ENCODE results near the gene DPEP3. TPM values are rescaled to one million over a fixed set of nuclear protein-coding genes. Genes with fewer than 3 reads are reported as not detected.

The DPEP3 gene
- total and polyA plus RNA-seq, 2 donors from 2014 or later = 0.19 TPM; not detected in 1

GRCh38 chr16:67944690-67945391, 35.5 kb downstream of the DPEP3 start:
- Histone ChIP-seq H3K36me3 (ENCODE audit: control insufficient read depth in 2 of 3, insufficient read depth in 3 of 3, low read length in 3 of 3) (peaks cover 0 to 40% (median 9%) of the 10 kb centered on the region in 3 donors), H3K4me3 (ENCODE audit: low read length in 3 of 3) (no peak overlapping the region), H3K27ac (ENCODE audit: low read depth in 2 of 2, low read length in 2 of 2) (no peak overlapping the region), H3K9me3 (ENCODE audit: control insufficient read depth in 2 of 3, insufficient read depth in 1 of 3, low read length in 3 of 3) (no peaks in the 10 kb centered on the region), H3K27me3 (ENCODE audit: control insufficient read depth, insufficient read depth, low read length) (no peaks in the 10 kb centered on the region), H3K9ac (ENCODE audit: low read length in 3 of 3) (no peak overlapping the region), H3K4me1 (ENCODE audit: control insufficient read depth in 2 of 3, insufficient read depth in 2 of 3, low read depth in 1 of 3, low read length in 3 of 3) (peaks cover 0 to 6% (median 0%) of the 10 kb centered on the region in 3 donors)
- FAIRE-seq (no peak), DNase-seq (no peak)
- intact Hi-C loops (cut with DNase I) = no loop called here
- TF ChIP-seq CTCF (IDR thresholded peaks at IDR 0.05; ENCODE audit: borderline replicate concordance, extremely low read depth, insufficient read depth) = no peak

GRCh38 chr16:67943619-67944504, 36.4 kb downstream of the DPEP3 start, which contains the start of gene LCAT:
LCAT (minus strand) TSS chr16:67944120; CDS start chr16:67944101, 19 bp downstream.
- TF ChIP-seq CTCF (IDR thresholded peaks at IDR 0.05; ENCODE audit: borderline replicate concordance, extremely low read depth, insufficient read depth) = no peak
- Histone ChIP-seq H3K27ac (ENCODE audit: low read depth in 2 of 2, low read length in 2 of 2) (no peak within 1 kb of the TSS), H3K36me3 (ENCODE audit: control insufficient read depth in 2 of 3, insufficient read depth in 3 of 3, low read length in 3 of 3) (peaks cover 0 to 38% (median 9%) of the 10 kb centered on the region in 3 donors), H3K4me3 (ENCODE audit: low read length in 3 of 3) (no peak within 1 kb of the TSS), H3K4me1 (ENCODE audit: control insufficient read depth in 2 of 3, insufficient read depth in 2 of 3, low read depth in 1 of 3, low read length in 3 of 3) (peaks cover 0 to 9% (median 0%) of the 10 kb centered on the region in 3 donors), H3K9ac (ENCODE audit: low read length in 3 of 3) (no peak within 1 kb of the TSS), H3K27me3 (ENCODE audit: control insufficient read depth, insufficient read depth, low read length) (no peaks in the 10 kb centered on the region), H3K9me3 (ENCODE audit: control insufficient read depth in 2 of 3, insufficient read depth in 1 of 3, low read length in 3 of 3) (no peaks in the 10 kb centered on the region)
- DNase-seq (peak in 1 of 5 donors; percentile 88), FAIRE-seq (no peak)
- intact Hi-C loops (cut with DNase I) = no loop called here

GRCh38 chr16:67943256-67943618, 37.1 kb downstream of the DPEP3 start:
- intact Hi-C loops (cut with DNase I) = no loop called here
- H3K9ac ChIP-seq (ENCODE audit: low read length in 3 of 3) = no peak overlapping the region
- no peak overlapping the region for H3K4me3 ChIP-seq (ENCODE audit: low read length in 3 of 3)
- peaks cover 0 to 9% (median 0%) of the 10 kb centered on the region in 3 donors for H3K4me1 ChIP-seq (ENCODE audit: control insufficient read depth in 2 of 3, insufficient read depth in 2 of 3, low read depth in 1 of 3, low read length in 3 of 3)
- FAIRE-seq = no peak
- no peak for TF ChIP-seq CTCF (IDR thresholded peaks at IDR 0.05; ENCODE audit: borderline replicate concordance, extremely low read depth, insufficient read depth)
- DNase-seq = no peak
- H3K36me3 ChIP-seq (ENCODE audit: control insufficient read depth in 2 of 3, insufficient read depth in 3 of 3, low read length in 3 of 3) = peaks cover 0 to 35% (median 4%) of the 10 kb centered on the region in 3 donors
- H3K27ac ChIP-seq (ENCODE audit: low read depth in 2 of 2, low read length in 2 of 2) = no peak overlapping the region
- no peaks in the 10 kb centered on the region for H3K27me3 ChIP-seq (ENCODE audit: control insufficient read depth, insufficient read depth, low read length)
- no peaks in the 10 kb centered on the region for H3K9me3 ChIP-seq (ENCODE audit: control insufficient read depth in 2 of 3, insufficient read depth in 1 of 3, low read length in 3 of 3)

Measured in kidney (tissue), 14 donors.